MCF 10A (cell line): Measurements from ENCODE around the gene SASH3. TPM values are rescaled to one million over a fixed set of nuclear protein-coding genes. Genes with fewer than 3 reads are reported as not detected.

Experiments
- BruUV-seq: library from RNA; stranded (reverse); fragments of 400-500 nt; replicated peaks from 2 replicates; lab custom pipeline; 2021; lab: Mats Ljungman, UMichigan
- CTCF ChIA-PET: fragments of 300-600 bp; sonication (Branson Sonifier 250); formaldehyde crosslinking; extraction: SDS; loops from one replicate; lab custom pipeline; 2021; ENCODE audit warnings: antibody characterized with exemption, inconsistent platforms; lab: Yijun Ruan, JAX
- POLR2A ChIA-PET: fragments of 300-600, 350-650 bp; sonication (Branson Sonifier 250); formaldehyde crosslinking; extraction: SDS; loops from one replicate; lab custom pipeline; 2020; ENCODE audit warnings: antibody characterized with exemption, inconsistent platforms; lab: Yijun Ruan, JAX
- DNase-seq: peaks from one replicate; pipeline ENCODE4 v3.0.0-alpha.2; 2018; ENCODE audit not compliant: unreplicated experiment
- H3K27ac Mint-ChIP-seq: one replicate; pipeline ENCODE4 v1.8.0; 2022; ENCODE audit warnings: mild to moderate bottlenecking, low read depth, mixed read lengths; ENCODE audit not compliant: unreplicated experiment
- H3K27me3 Mint-ChIP-seq: one replicate; pipeline ENCODE4 v1.8.0; 2022; ENCODE audit warnings: mixed read lengths; ENCODE audit not compliant: insufficient read depth, unreplicated experiment
- H3K36me3 Mint-ChIP-seq: one replicate; pipeline ENCODE4 v1.8.0; 2022; ENCODE audit warnings: mild to moderate bottlenecking, moderate library complexity, mixed read lengths; ENCODE audit not compliant: insufficient read depth, unreplicated experiment
- H3K4me1 Mint-ChIP-seq: one replicate; pipeline ENCODE4 v1.8.0; 2022; ENCODE audit warnings: mixed read lengths; ENCODE audit not compliant: insufficient read depth, unreplicated experiment
- H3K4me3 Mint-ChIP-seq: one replicate; pipeline ENCODE4 v1.8.0; 2022; ENCODE audit warnings: mild to moderate bottlenecking, moderate library complexity, mixed read lengths; ENCODE audit not compliant: unreplicated experiment
- H3K9me3 Mint-ChIP-seq: one replicate; pipeline ENCODE4 v1.8.0; 2022; ENCODE audit warnings: mixed read lengths; ENCODE audit not compliant: unreplicated experiment
- CTCF ChIP-seq: fragments of 200-600 bp; IDR thresholded peaks from one replicate; pipeline ENCODE4 v1.8.0; 2022; ENCODE audit warnings: antibody characterized with exemption, mild to moderate bottlenecking; ENCODE audit not compliant: unreplicated experiment
- intact Hi-C: fragments of 100-400 bp; cut with micrococcal nuclease; formaldehyde crosslinking; loops from 2 replicates; pipeline ENCODE4 v1.14.1; 2022
- total RNA-seq: library from RNA; stranded (reverse); gene quantifications from 2 replicates; pipeline ENCODE4 v1.2.3, GENCODE V29; 2022

The SASH3 gene
- total RNA-seq, 1 experiment from 2014 or later: not detected

DNA sequence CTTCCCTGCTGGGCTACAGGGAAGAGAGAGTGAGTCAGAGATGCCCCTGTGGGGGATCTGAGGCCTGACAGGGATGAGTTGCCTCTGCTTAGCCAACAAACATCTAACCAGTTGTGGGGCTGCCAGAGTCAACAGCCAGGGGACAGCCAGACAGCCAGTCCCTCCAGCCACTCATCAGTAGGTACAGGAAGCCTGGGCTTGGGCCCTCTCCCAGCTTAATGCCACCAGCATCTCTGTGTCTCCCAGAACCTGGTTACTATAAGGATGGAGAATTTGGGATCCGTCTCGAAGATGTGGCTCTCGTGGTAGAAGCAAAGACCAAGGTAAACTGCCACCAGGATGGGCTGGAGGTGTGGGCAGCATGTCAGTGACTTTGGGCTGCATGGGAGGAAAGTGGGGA lies 17.3 kb upstream of the SASH3 start:
- CTCF ChIA-PET: interaction anchor here (0.6 kb wide), 2 partner anchors 72 to 266 kb away, joined by 3 read pairs; no protein-coding TSS in a partner anchor
- no TSS peak for BruUV-seq
- Mint-ChIP-seq H3K27ac (no peak overlapping the region), H3K9me3 (no peaks in the 10 kb centered on the region), H3K27me3 (peaks cover 8% of the 10 kb centered on the region), H3K4me3 (no peak overlapping the region), H3K36me3 (no peaks in the 10 kb centered on the region), H3K4me1 (no peaks in the 10 kb centered on the region)
- POLR2A ChIA-PET: no interaction called here
- no peak for DNase-seq
- intact Hi-C loops: no loop called here
- no peak for TF ChIP-seq CTCF

- no TSS peak for BruUV-seq
- no peaks in the 10 kb centered on the region for H3K4me1 Mint-ChIP-seq
- intact Hi-C loops: no loop called here
- no peak for TF ChIP-seq CTCF
- CTCF ChIA-PET: interaction anchor here (1.4 kb wide), 1 partner anchor 10 kb away, joined by 5 read pairs; no protein-coding TSS in a partner anchor
- no peaks in the 10 kb centered on the region for H3K36me3 Mint-ChIP-seq
- no peak overlapping the region for H3K4me3 Mint-ChIP-seq
- peaks cover 8% of the 10 kb centered on the region for H3K27me3 Mint-ChIP-seq
- no peak for DNase-seq
- no peak overlapping the region for H3K27ac Mint-ChIP-seq
- H3K9me3 Mint-ChIP-seq: no peaks in the 10 kb centered on the region
- POLR2A ChIA-PET: interaction anchor here (0.6 kb wide), 1 partner anchor 89 kb away, joined by 3 read pairs; no protein-coding TSS in a partner anchor
Measured at GRCh38 chrX:129763666-129764065, 16.1 kb upstream of the SASH3 start.

- CTCF ChIA-PET: interaction anchor here (0.7 kb wide), 1 partner anchor 114 kb away, joined by 3 read pairs; the partner anchor contains the start of gene APLN
- intact Hi-C loops: no loop called here
Measured at GRCh38 chrX:129768186-129768585, 11.6 kb upstream of the SASH3 start.

More at GRCh38 chrX:129768186-129768585, 11.6 kb upstream of the SASH3 start:
- Mint-ChIP-seq H3K4me1 (no peaks in the 10 kb centered on the region), H3K9me3 (no peaks in the 10 kb centered on the region), H3K27ac (no peak overlapping the region), H3K27me3 (peaks cover 8% of the 10 kb centered on the region), H3K36me3 (no peaks in the 10 kb centered on the region), H3K4me3 (no peak overlapping the region)
- no peak for TF ChIP-seq CTCF
- DNase-seq: no peak
- POLR2A ChIA-PET: no interaction called here
- BruUV-seq: no TSS peak
